ENCODE measurements around the gene ETHE1. TPM values are rescaled to one million over a fixed set of nuclear protein-coding genes. Genes with fewer than 3 reads are reported as not detected.

The ETHE1 gene
- total RNA-seq, 1 experiment from 2014 or later: 78.0 TPM

DNA sequence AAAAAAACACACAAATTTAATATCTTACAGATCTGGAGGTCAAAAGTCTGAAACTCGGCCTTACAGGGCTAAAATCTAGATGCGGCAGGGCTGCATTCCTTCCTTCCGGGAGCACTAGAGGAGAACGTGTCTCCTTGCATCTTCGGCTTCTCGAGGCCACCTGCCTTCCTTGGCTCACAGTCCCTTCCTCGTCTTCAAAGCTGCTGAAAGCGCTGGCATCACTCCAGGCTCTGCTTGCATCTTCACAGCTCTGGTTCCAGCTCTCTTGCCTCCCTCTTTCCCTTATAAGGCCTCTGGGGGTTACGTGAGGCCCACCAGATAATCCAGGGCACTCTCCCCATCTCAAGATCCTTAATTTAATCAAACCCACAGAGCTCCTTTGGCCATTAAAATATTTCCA, 37.8 kb upstream of the ETHE1 start:
- Mint-ChIP-seq H3K4me1 (ENCODE audit: insufficient read depth, unreplicated experiment) (peaks cover 6% of the 10 kb centered on the region), H3K27me3 (ENCODE audit: insufficient read depth, unreplicated experiment) (no peaks in the 10 kb centered on the region), H3K9me3 (ENCODE audit: unreplicated experiment) (no peaks in the 10 kb centered on the region), H3K27ac (ENCODE audit: low read depth, unreplicated experiment) (no peak overlapping the region), H3K4me3 (ENCODE audit: unreplicated experiment) (no peak overlapping the region), H3K36me3 (ENCODE audit: insufficient read depth, unreplicated experiment) (peaks cover 15% of the 10 kb centered on the region)
- intact Hi-C loops (cut with micrococcal nuclease): no loop called here
- TF ChIP-seq, protein P1, sequence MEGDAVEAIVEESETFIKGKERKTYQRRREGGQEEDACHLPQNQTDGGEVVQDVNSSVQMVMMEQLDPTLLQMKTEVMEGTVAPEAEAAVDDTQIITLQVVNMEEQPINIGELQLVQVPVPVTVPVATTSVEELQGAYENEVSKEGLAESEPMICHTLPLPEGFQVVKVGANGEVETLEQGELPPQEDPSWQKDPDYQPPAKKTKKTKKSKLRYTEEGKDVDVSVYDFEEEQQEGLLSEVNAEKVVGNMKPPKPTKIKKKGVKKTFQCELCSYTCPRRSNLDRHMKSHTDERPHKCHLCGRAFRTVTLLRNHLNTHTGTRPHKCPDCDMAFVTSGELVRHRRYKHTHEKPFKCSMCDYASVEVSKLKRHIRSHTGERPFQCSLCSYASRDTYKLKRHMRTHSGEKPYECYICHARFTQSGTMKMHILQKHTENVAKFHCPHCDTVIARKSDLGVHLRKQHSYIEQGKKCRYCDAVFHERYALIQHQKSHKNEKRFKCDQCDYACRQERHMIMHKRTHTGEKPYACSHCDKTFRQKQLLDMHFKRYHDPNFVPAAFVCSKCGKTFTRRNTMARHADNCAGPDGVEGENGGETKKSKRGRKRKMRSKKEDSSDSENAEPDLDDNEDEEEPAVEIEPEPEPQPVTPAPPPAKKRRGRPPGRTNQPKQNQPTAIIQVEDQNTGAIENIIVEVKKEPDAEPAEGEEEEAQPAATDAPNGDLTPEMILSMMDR (IDR thresholded peaks at IDR 0.05; ENCODE audit: unreplicated experiment): no peak
- ChIA-PET CTCF (interaction anchor here (0.7 to 1.6 kb wide), 5 partner anchors 9 to 96 kb away, joined by 3 to 8 read pairs (median 4); no protein-coding TSS in a partner anchor), POLR2A (interaction anchor here (1.2 kb wide), 2 partner anchors 9 to 31 kb away, joined by 3 read pairs; partner anchors contain the start of genes IRGQ and ZNF576)
- DNase-seq (ENCODE audit: unreplicated experiment): no peak
- no TSS peak for BruUV-seq (replicated peaks)

DNA sequence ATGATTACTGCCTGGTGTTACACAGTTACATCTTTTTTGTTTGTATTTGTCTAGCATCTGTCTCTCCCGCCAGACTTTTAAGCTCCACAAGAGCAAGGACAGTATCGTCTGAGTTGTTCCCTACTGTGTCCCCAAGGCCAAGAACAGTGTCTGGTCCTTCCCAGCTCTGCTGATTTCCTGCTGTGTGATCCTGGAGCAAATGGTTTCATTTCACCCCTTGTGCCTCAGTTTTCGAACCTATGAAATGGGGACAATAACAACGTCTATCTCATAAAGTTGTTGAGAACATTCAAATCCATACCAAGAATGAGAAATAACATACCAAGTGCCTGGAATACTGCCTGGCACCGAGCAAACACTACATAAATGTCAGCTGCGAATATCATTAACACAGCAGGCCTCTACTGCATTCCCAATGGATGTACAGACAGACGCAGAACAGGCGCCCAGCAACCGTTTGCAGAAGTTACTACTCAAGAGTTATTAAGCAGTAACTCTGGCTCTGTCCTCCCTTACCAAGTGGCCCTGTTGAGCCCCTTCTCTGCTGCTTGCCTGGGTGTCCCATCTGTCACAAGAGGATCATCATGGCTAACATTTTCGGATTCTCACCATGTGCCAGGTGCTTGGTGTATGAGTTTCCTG, 36.9 kb upstream of the ETHE1 start:
- TF ChIP-seq, protein P1 (IDR thresholded peaks at IDR 0.05; ENCODE audit: unreplicated experiment): no peak
- no peaks in the 10 kb centered on the region for H3K9me3 Mint-ChIP-seq (ENCODE audit: unreplicated experiment)
- no peak overlapping the region for H3K27ac Mint-ChIP-seq (ENCODE audit: low read depth, unreplicated experiment)
- CTCF ChIA-PET: interaction anchor here (0.6 kb wide), 1 partner anchor 11 kb away, joined by 3 read pairs; the partner anchor contains the start of gene XRCC1
- POLR2A ChIA-PET: no interaction called here
- no peak for DNase-seq (ENCODE audit: unreplicated experiment)
- H3K27me3 Mint-ChIP-seq (ENCODE audit: insufficient read depth, unreplicated experiment): no peaks in the 10 kb centered on the region
- H3K36me3 Mint-ChIP-seq (ENCODE audit: insufficient read depth, unreplicated experiment): peaks cover 19% of the 10 kb centered on the region
- peaks cover 6% of the 10 kb centered on the region for H3K4me1 Mint-ChIP-seq (ENCODE audit: insufficient read depth, unreplicated experiment)
- intact Hi-C loops (cut with micrococcal nuclease): no loop called here
- BruUV-seq (replicated peaks): no TSS peak
- no peak overlapping the region for H3K4me3 Mint-ChIP-seq (ENCODE audit: unreplicated experiment)

DNA sequence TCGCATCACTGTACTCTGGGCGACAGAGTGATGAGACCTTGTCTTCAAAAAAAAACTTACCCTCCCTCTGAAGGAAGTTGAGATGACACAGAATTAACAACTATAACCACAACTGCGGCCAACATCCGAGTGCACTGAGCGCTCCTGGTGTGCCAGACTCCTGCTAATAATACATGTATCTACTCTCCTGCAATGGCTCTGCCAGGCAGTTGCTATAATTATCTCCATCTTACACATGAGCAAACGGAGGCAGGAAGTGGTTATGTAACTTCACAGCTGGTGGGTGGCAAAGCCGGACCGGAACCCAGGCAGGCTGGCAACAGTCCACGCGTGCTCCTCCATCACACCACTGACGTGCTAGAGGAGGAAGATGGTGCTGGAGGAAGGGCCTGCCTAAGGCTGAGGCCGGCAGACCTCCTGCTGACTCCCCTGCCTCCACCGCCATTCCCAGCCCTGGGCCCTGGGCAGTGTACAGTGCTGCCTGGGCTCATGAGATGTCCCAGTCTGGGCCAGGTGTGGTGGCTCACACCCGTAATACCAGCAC, 35.8 kb upstream of the ETHE1 start:
- H3K27ac Mint-ChIP-seq (ENCODE audit: low read depth, unreplicated experiment): no peak overlapping the region
- peaks cover 29% of the 10 kb centered on the region for H3K36me3 Mint-ChIP-seq (ENCODE audit: insufficient read depth, unreplicated experiment)
- H3K4me3 Mint-ChIP-seq (ENCODE audit: unreplicated experiment): no peak overlapping the region
- no peaks in the 10 kb centered on the region for H3K9me3 Mint-ChIP-seq (ENCODE audit: unreplicated experiment)
- ChIA-PET CTCF (no interaction called here), POLR2A (no interaction called here)
- TF ChIP-seq, protein P1 (IDR thresholded peaks at IDR 0.05; ENCODE audit: unreplicated experiment): no peak
- no peaks in the 10 kb centered on the region for H3K27me3 Mint-ChIP-seq (ENCODE audit: insufficient read depth, unreplicated experiment)
- no TSS peak for BruUV-seq (replicated peaks)
- peaks cover 6% of the 10 kb centered on the region for H3K4me1 Mint-ChIP-seq (ENCODE audit: insufficient read depth, unreplicated experiment)
- intact Hi-C loops (cut with micrococcal nuclease): loop anchor here (1.0 kb wide), 1 partner anchor 35 kb away; the partner anchor contains the start of gene ETHE1
- DNase-seq (ENCODE audit: unreplicated experiment): peak; percentile 86

DNA sequence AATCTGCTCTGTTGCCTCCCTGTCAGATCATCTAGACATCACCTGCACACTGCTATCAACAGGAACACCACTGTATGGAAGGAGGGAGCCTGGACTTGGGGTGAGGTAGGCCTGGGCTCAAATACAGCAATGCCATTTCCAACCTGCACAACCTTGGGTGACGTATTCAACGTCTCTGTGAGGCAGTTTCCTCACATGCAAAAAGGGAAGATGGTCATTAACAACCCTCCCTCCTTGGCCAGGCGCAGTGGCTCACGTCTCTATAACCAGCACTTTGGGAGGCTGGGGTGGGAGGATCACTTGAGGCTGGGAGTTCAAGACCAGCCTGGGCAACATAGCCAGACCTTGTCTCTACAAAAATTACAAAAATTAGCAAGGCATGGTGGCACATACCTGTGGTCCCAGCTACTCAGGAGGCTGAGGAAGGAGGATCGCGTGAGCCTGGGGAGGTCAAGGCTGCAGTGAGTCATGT, 35.3 kb upstream of the ETHE1 start:
- Mint-ChIP-seq H3K27me3 (ENCODE audit: insufficient read depth, unreplicated experiment) (no peaks in the 10 kb centered on the region), H3K27ac (ENCODE audit: low read depth, unreplicated experiment) (no peak overlapping the region), H3K36me3 (ENCODE audit: insufficient read depth, unreplicated experiment) (peaks cover 34% of the 10 kb centered on the region), H3K4me3 (ENCODE audit: unreplicated experiment) (no peak overlapping the region), H3K4me1 (ENCODE audit: insufficient read depth, unreplicated experiment) (peaks cover 6% of the 10 kb centered on the region), H3K9me3 (ENCODE audit: unreplicated experiment) (no peaks in the 10 kb centered on the region)
- intact Hi-C loops (cut with micrococcal nuclease): loop anchor here (1.0 kb wide), 1 partner anchor 35 kb away; the partner anchor contains the start of gene ETHE1
- ChIA-PET CTCF (no interaction called here), POLR2A (no interaction called here)
- no peak for DNase-seq (ENCODE audit: unreplicated experiment)
- no TSS peak for BruUV-seq (replicated peaks)
- TF ChIP-seq, protein P1 (IDR thresholded peaks at IDR 0.05; ENCODE audit: unreplicated experiment): no peak

Measured in MCF 10A (cell line).